Measurements from ENCODE around the gene PCID2. TPM values are rescaled to one million over a fixed set of nuclear protein-coding genes. Genes with fewer than 3 reads are reported as not detected.

PCID2 gene
- total RNA-seq, 1 donor, result 48.5 TPM

DNA sequence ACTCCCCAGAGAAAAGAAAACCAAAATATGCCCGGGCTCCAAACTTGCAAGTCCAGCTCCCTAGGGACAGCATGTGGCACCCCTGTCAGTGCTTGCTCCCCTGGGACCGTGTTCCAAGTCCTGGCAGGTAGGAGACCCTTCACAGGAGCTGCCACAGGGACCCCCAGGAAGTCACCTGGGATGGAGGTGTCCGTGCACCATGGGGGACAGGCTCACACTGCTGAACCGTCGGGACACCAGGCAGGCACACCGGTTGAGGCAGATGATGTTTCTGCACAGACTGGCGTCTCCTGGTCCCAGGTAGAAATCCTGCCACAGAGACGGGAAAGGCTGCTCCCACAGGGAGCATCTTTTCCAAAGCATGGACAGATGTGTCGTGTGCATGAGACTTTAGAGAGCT lies 61.7 kb downstream of the PCID2 start:
- no peaks in the 10 kb centered on the region for H3K36me3 ChIP-seq (ENCODE audit: insufficient read depth, low read length)
- H4K20me1 ChIP-seq (ENCODE audit: insufficient read depth, low read length), result no peaks in the 10 kb centered on the region
- DNase-seq (ENCODE audit: insufficient read length, low spot score, missing footprints), result peak; percentile 26
- no peak overlapping the region for H2AFZ ChIP-seq (ENCODE audit: low read length)
- H3K27ac ChIP-seq (ENCODE audit: low read depth, low read length), result no peak overlapping the region
- TF ChIP-seq, protein P1, sequence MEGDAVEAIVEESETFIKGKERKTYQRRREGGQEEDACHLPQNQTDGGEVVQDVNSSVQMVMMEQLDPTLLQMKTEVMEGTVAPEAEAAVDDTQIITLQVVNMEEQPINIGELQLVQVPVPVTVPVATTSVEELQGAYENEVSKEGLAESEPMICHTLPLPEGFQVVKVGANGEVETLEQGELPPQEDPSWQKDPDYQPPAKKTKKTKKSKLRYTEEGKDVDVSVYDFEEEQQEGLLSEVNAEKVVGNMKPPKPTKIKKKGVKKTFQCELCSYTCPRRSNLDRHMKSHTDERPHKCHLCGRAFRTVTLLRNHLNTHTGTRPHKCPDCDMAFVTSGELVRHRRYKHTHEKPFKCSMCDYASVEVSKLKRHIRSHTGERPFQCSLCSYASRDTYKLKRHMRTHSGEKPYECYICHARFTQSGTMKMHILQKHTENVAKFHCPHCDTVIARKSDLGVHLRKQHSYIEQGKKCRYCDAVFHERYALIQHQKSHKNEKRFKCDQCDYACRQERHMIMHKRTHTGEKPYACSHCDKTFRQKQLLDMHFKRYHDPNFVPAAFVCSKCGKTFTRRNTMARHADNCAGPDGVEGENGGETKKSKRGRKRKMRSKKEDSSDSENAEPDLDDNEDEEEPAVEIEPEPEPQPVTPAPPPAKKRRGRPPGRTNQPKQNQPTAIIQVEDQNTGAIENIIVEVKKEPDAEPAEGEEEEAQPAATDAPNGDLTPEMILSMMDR (IDR thresholded peaks at IDR 0.05; ENCODE audit: extremely low read depth, low read depth, low read length), result no peak
- H3K9me3 ChIP-seq (ENCODE audit: low read depth, low read length), result no peaks in the 10 kb centered on the region
- no peaks in the 10 kb centered on the region for H3K4me1 ChIP-seq (ENCODE audit: insufficient read depth, low read length)
- H3K4me2 ChIP-seq (ENCODE audit: insufficient read depth, low read length), result no peak overlapping the region
- H3K79me2 ChIP-seq (ENCODE audit: insufficient read depth, low read length), result no peaks in the 10 kb centered on the region
- no peaks in the 10 kb centered on the region for H3K27me3 ChIP-seq (ENCODE audit: insufficient read depth, low read length)
- no peak overlapping the region for H3K4me3 ChIP-seq (ENCODE audit: insufficient read depth, low read length)

DNA sequence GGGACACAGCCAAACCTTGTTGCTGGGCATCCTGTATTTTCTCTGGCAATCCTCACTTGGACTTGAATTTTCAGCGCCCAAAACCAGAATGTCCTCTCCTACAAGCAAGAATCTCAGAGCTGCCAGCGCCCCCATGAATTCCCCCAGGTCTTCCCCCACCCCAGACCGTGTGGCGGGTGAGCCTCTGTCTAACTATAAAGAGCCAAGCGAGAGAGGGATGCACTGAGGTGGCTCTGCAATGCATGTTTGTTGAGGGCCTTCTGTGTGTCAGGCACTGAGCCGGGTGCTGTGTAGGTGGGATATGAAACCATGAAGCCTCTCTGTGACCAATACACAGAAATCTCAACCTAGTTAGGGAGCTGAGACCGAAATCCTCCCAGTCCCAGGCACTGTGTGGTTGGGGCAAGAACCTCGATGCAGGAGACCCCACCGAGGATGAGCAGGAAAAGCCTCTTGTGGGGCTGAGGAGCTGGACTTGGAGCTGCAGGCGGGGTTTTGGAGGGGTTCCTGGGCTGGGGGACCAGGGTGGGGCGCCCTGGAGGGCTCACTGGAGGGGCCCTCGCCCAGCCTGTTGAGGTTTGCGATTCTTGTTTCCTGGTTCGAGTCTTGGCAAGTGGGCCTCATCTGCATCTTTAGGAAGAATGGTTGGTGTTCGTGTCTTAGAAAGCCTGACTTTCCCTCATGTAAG lies 62.4 kb downstream of the PCID2 start:
- Histone ChIP-seq H3K4me2 (ENCODE audit: insufficient read depth, low read length) (no peak overlapping the region), H3K36me3 (ENCODE audit: insufficient read depth, low read length) (no peaks in the 10 kb centered on the region), H2AFZ (ENCODE audit: low read length) (no peak overlapping the region), H4K20me1 (ENCODE audit: insufficient read depth, low read length) (no peaks in the 10 kb centered on the region), H3K4me1 (ENCODE audit: insufficient read depth, low read length) (no peaks in the 10 kb centered on the region), H3K4me3 (ENCODE audit: insufficient read depth, low read length) (no peak overlapping the region), H3K27me3 (ENCODE audit: insufficient read depth, low read length) (no peaks in the 10 kb centered on the region), H3K9me3 (ENCODE audit: low read depth, low read length) (no peaks in the 10 kb centered on the region), H3K79me2 (ENCODE audit: insufficient read depth, low read length) (no peaks in the 10 kb centered on the region), H3K27ac (ENCODE audit: low read depth, low read length) (no peak overlapping the region)
- peak; percentile 59 for DNase-seq (ENCODE audit: insufficient read length, low spot score, missing footprints)
- TF ChIP-seq, protein P1 (IDR thresholded peaks at IDR 0.05; ENCODE audit: extremely low read depth, low read depth, low read length), result no peak

DNA sequence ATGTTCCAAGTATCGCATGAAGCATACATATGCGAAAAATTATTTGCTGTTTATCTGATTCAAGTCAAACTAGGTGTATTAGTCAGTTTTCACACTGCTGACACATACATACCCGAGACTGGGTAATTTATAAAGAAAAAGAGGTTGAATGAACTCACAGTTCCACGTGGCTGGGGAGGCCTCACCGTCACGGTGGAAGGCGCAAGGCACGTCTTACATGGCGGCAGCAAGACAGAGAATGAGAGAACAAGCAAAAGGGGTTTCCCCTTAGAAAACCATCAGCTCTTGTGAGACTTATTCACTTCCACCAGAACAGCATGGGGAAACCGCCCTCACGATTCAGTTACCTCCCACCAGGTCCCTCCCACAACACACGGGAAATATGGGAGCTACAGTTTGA lies 63.0 kb downstream of the PCID2 start:
- H3K36me3 ChIP-seq (ENCODE audit: insufficient read depth, low read length), result no peaks in the 10 kb centered on the region
- TF ChIP-seq, protein P1 (IDR thresholded peaks at IDR 0.05; ENCODE audit: extremely low read depth, low read depth, low read length), result no peak
- H3K79me2 ChIP-seq (ENCODE audit: insufficient read depth, low read length), result no peaks in the 10 kb centered on the region
- no peak overlapping the region for H3K27ac ChIP-seq (ENCODE audit: low read depth, low read length)
- H4K20me1 ChIP-seq (ENCODE audit: insufficient read depth, low read length), result no peaks in the 10 kb centered on the region
- H2AFZ ChIP-seq (ENCODE audit: low read length), result no peak overlapping the region
- H3K4me3 ChIP-seq (ENCODE audit: insufficient read depth, low read length), result no peak overlapping the region
- no peaks in the 10 kb centered on the region for H3K4me1 ChIP-seq (ENCODE audit: insufficient read depth, low read length)
- H3K9me3 ChIP-seq (ENCODE audit: low read depth, low read length), result no peaks in the 10 kb centered on the region
- no peaks in the 10 kb centered on the region for H3K27me3 ChIP-seq (ENCODE audit: insufficient read depth, low read length)
- no peak overlapping the region for H3K4me2 ChIP-seq (ENCODE audit: insufficient read depth, low read length)
- no peak for DNase-seq (ENCODE audit: insufficient read length, low spot score, missing footprints)

DNA sequence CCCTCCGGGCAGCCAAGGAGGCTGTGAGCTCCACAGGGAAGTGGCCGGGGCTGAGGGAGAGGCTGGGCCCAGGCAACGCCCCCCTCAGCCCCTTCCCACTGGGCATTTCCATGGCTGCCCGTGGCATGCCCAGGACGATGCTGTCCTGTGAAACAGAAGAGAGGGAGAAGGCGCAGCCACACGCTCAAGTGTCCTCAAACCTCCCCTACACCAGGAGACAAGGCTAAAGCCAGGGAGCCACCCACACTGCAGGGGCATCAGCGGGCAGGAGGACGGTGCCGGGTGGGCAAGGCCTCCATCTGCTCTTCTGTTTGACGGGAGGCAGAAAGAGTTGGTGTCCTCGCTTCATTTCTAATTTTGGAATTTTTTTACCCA lies 64.2 kb downstream of the PCID2 start:
- Histone ChIP-seq H2AFZ (ENCODE audit: low read length) (no peak overlapping the region), H3K79me2 (ENCODE audit: insufficient read depth, low read length) (no peaks in the 10 kb centered on the region), H3K27ac (ENCODE audit: low read depth, low read length) (no peak overlapping the region), H3K36me3 (ENCODE audit: insufficient read depth, low read length) (no peaks in the 10 kb centered on the region), H4K20me1 (ENCODE audit: insufficient read depth, low read length) (no peaks in the 10 kb centered on the region), H3K4me3 (ENCODE audit: insufficient read depth, low read length) (no peak overlapping the region), H3K27me3 (ENCODE audit: insufficient read depth, low read length) (peaks cover 2% of the 10 kb centered on the region), H3K4me2 (ENCODE audit: insufficient read depth, low read length) (no peak overlapping the region), H3K4me1 (ENCODE audit: insufficient read depth, low read length) (no peaks in the 10 kb centered on the region), H3K9me3 (ENCODE audit: low read depth, low read length) (no peaks in the 10 kb centered on the region)
- DNase-seq (ENCODE audit: insufficient read length, low spot score, missing footprints), result no peak
- TF ChIP-seq, protein P1 (IDR thresholded peaks at IDR 0.05; ENCODE audit: extremely low read depth, low read depth, low read length), result no peak
